ENCODE results near the gene ZNF777.
"Not testable (repeated sequence)": the region's sequence is repeated elsewhere in the genome, so short reads cannot be mapped to it uniquely, and the experiment has no call there.

The ZNF777 gene

DNA sequence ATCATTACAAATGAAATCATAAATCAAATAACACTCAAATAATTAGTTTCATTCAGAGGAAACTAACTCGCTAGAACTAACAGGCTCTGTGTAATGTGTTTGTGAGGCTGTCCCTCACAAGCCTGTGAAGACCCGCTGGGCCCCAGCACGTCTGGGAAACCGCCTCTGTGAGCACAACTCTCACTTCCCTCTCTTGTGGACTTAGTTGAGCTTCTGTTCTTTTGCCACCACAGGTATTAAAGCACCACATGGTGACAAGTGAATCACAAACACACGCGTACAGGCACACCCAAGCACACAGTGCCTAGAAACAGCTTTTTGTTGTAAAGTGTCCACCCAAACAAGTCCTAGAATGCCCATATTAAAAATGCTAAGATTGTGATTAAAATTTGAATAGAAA is 51.0 kb downstream of the ZNF777 start:
- DNase-seq: no peak

- no peak for DNase-seq
These were observed 56.0 kb downstream of the ZNF777 start for GRCh38 chr7:149404825-149405224.

- no peak for DNase-seq
These were observed 56.5 kb downstream of the ZNF777 start for GRCh38 chr7:149404396-149404795.

GRCh38 chr7:149398195-149398820 is 62.6 kb downstream of the ZNF777 start:
- no peak for DNase-seq

DNA sequence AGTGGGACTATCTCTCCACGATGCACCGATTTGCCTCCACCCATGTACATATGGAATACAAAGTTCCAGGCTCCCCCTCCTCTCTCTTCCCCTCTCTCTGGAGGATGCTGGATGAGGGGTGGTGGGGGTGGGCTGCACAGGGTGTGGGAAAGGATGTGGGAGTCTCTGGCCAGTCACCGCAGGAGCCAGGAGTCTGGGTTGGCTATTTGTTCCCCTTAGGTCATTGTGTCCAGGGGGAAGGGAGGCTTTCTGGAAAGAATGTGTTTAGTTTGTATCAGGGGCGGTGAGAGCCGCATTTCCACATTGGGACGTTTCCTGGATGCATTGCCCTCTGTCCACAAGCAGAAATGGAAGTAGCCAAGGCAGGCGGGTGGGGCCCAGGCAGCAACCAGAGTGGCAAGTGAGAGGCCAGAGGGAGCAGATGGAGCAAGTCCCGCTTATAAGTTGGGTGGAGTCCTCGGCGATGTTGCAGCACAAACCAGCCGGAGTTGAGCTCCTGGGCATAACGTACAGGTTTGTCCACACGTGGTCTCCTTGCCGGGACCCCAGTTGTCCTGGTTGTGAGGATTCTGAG is 63.3 kb downstream of the ZNF777 start:
- no peak for DNase-seq

GRCh38 chr7:149388550-149389335 is 72.1 kb downstream of the ZNF777 start:
- DNase-seq: not testable (repeated sequence)

DNA sequence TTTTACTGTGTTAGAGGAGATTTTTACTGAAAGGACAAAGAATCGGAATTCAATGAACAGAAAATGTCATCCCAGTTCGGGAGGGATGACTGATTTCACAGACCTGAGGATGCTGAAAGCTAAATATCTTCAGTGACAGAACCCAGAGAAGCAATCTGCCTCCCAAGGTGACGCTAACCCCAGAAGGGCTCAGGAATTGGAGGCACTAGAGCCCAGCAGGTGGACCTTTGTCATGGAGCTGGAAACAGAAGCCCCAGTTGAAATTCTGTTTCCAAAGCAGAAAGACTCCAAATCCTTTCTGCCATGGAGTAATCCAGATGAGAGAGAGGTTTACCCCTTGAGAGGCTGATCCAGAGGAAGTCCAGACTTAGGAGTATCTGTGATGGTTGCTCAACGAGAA is 74.3 kb downstream of the ZNF777 start:
- not testable (repeated sequence) for DNase-seq

DNA sequence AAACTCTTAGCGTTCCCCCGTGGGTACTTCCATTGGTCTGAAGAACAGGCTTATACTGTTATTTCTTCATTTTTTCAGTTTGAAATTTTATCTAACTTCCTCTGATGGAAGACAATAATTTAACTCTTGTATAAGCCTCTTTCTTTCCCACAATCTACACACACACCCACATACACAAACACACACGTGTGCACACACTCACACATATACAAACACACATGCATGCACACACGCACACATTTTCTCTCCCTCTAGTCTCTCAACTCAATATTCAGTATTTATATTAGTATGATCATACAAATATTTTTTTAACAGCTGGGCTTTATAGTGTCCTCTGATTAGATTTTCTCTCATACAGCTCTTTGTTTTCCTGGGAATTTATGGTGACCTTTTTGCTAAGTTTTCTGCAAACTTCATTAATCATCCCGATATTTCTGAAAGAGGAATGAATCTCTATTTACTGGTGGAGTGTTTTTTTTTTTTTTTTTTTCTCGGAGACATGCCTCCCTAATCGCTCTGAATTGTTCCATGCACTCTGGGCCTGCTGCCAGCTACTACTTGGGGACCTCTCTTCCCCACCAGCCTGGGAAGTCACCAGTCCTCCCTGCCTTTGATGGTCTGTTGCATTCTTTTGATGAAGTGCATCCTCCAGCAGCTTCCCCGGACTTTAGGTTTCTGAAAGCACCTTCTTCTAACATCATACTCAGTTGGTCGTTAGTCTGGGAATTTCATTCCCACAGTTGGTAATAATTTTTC is 75.5 kb downstream of the ZNF777 start:
- no peak for DNase-seq
